CD4-positive, CD25-positive, alpha-beta regulatory T cell (primary cell): ENCODE measurements around the gene OSBPL9. TPM values are rescaled to one million over a fixed set of nuclear protein-coding genes. Genes with fewer than 3 reads are reported as not detected.
A peak's percentile ranks its signal among the peaks of the same experiment; 100 is the strongest.

Source experiments
- ATAC-seq, 2 donors: fragments of 150-1000 bp; cut with Tn5 transposase; one replicate each; pipeline ENCODE4 v1.10.0; 2021; ENCODE audit warnings: low read depth in 2 of 2, moderate number of reproducible peaks in 2 of 2, moderate library complexity in 1 of 2
- DNase-seq, 3 donors: peaks; one replicate each; pipeline versions ENCODE4 v3.0.0 to v3.0.0-alpha.2; 2012 to 2022; ENCODE audit warnings: mixed read lengths in 1 of 3
- H3K27ac ChIP-seq: one replicate; pipeline ENCODE4 v1.7.0; 2013; ENCODE audit warnings: mild to moderate bottlenecking, low read length; ENCODE audit not compliant: insufficient read depth, poor library complexity, severe bottlenecking
- H3K27me3 ChIP-seq: one replicate; pipeline ENCODE4 v1.7.0; 2013; ENCODE audit warnings: low read length; ENCODE audit not compliant: control insufficient read depth, insufficient read depth
- H3K36me3 ChIP-seq: one replicate; pipeline ENCODE4 v1.7.0; 2013; ENCODE audit warnings: mild to moderate bottlenecking, low read length, moderate library complexity; ENCODE audit not compliant: control insufficient read depth, insufficient read depth
- H3K4me1 ChIP-seq: 2 replicates; pipeline ENCODE4 v1.7.0; 2013; ENCODE audit warnings: mild to moderate bottlenecking, low read length; ENCODE audit not compliant: insufficient read depth, control insufficient read depth, poor library complexity, severe bottlenecking
- H3K4me3 ChIP-seq: one replicate; pipeline ENCODE4 v1.7.0; 2013; ENCODE audit warnings: low read depth, mild to moderate bottlenecking, low read length, moderate library complexity
- H3K9me3 ChIP-seq, 2 experiments: 1 replicate in 1 of 2; 2 replicates in 1 of 2; pipeline ENCODE4 v1.7.0; 2013; ENCODE audit warnings: low read length in 2 of 2, mild to moderate bottlenecking in 1 of 2, moderate library complexity in 1 of 2; ENCODE audit not compliant: control insufficient read depth in 2 of 2
- H3K27ac Mint-ChIP-seq, 3 donors: one replicate each; pipeline ENCODE4 v1.8.0; 2020 to 2022; ENCODE audit warnings: mild to moderate bottlenecking in 3 of 3, mixed read lengths in 3 of 3, moderate library complexity in 2 of 3
- H3K27me3 Mint-ChIP-seq: one replicate; pipeline ENCODE4 v1.8.0; 2022; ENCODE audit warnings: mild to moderate bottlenecking, mixed read lengths
- H3K36me3 Mint-ChIP-seq: one replicate; pipeline ENCODE4 v1.8.0; 2020; ENCODE audit warnings: mixed read lengths
- H3K4me1 Mint-ChIP-seq, 4 donors: one replicate each; pipeline ENCODE4 v1.8.0; 2020 to 2022; ENCODE audit warnings: mixed read lengths in 4 of 4, mild to moderate bottlenecking in 1 of 4
- H3K4me3 Mint-ChIP-seq, 4 donors: one replicate each; pipeline ENCODE4 v1.8.0; 2020 to 2022; ENCODE audit warnings: mild to moderate bottlenecking in 4 of 4, mixed read lengths in 4 of 4, moderate library complexity in 3 of 4
- H3K9me3 Mint-ChIP-seq, 7 donors: one replicate each; pipeline ENCODE4 v1.8.0; 2020 to 2022; ENCODE audit warnings: mixed read lengths in 7 of 7, mild to moderate bottlenecking in 3 of 7, moderate library complexity in 2 of 7
- polyA plus RNA-seq, 4 donors: library from polyadenylated mRNA; unstranded; fragments of 300-500 nt; fragmentation: Illumina TruSeq; gene quantifications; one replicate each; pipeline ENCODE4 v1.2.3, GENCODE V29; 2021
- total RNA-seq: library from RNA; stranded (reverse); gene quantifications from one replicate; pipeline ENCODE4 v1.2.3, GENCODE V29; 2022

OSBPL9 gene
- total and polyA plus RNA-seq, 5 donors from 2014 or later: 33.5 to 45.2 (median 40.0) TPM

DNA sequence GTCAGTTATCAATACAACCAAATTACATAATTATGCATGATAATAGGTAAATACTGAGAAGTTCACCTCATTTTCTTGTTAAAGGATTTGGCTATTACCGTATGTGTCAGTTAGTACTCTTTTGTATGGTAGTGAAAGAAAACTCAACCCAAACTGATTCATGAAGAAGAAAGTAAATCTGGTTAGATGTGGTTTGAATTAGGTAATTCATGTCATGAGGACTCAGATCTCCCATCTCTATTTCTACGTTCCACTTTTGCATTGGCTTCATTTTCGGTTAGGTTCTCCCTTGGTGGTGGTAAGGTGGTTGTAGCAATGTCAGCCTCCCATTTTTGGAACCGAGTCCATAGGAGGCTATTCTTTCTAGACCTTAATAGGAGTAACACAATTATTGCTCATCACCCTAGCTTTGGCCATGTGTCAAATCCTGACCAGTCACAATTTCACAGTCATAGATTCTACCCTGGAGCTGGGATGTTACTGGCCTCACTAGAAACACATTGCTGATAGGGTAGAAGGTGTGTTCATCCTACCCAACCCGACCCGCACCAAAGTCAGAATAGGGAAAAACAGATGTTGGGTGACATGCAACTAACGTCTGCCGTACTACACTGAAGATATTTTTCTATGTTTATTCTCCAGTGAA, 97.6 kb downstream of the OSBPL9 start:
- no peaks in the 10 kb centered on the region for H3K4me1 ChIP-seq
- peak overlapping the region in 1 of 3 donors; percentile 59 for H3K27ac Mint-ChIP-seq
- no peak overlapping the region for H3K4me3 Mint-ChIP-seq
- peaks cover 5% of the 10 kb centered on the region for H3K36me3 Mint-ChIP-seq
- H3K36me3 ChIP-seq: peaks cover 2% of the 10 kb centered on the region
- no peaks in the 10 kb centered on the region for H3K27me3 ChIP-seq
- DNase-seq: peak in 1 of 3 donors; percentile 20
- H3K4me3 ChIP-seq: no peak overlapping the region
- H3K27ac ChIP-seq: no peak overlapping the region
- peaks cover 0 to 4% (median 0%) of the 10 kb centered on the region in 7 donors for H3K9me3 Mint-ChIP-seq
- ATAC-seq: no peak
- peaks cover 14 to 22% (median 15%) of the 10 kb centered on the region in 4 donors for H3K4me1 Mint-ChIP-seq
- H3K27me3 Mint-ChIP-seq: no peaks in the 10 kb centered on the region
- no peaks in the 10 kb centered on the region for H3K9me3 ChIP-seq

DNA sequence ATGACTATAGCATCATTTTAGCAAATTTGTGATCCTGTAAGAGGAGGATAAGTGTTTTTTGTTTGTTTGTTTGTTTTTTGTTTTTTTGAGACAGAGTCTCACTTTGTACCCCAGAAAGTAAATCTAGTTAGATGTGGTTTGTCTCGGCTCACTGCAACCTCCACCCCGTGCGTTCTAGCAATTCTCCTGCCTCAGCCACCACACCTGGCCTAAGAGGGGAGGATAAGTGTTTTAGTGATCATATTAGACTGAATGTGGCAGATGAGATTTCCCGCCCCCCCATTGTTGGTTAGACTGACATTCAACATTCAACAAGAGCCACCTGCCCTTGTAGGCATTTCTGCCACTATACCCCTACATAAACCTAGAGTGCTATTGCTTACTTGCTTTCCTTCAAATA, 98.5 kb downstream of the OSBPL9 start:
- Histone ChIP-seq H3K4me1 (no peaks in the 10 kb centered on the region), H3K27me3 (no peaks in the 10 kb centered on the region), H3K27ac (no peak overlapping the region), H3K36me3 (peaks cover 2% of the 10 kb centered on the region), H3K4me3 (no peak overlapping the region), H3K9me3 (no peaks in the 10 kb centered on the region)
- peaks cover 5% of the 10 kb centered on the region for H3K36me3 Mint-ChIP-seq
- no peaks in the 10 kb centered on the region for H3K27me3 Mint-ChIP-seq
- H3K4me1 Mint-ChIP-seq: peaks cover 15 to 22% (median 15%) of the 10 kb centered on the region in 4 donors
- peak overlapping the region in 2 of 3 donors; percentile 59 to 61 for H3K27ac Mint-ChIP-seq
- DNase-seq (no peak), ATAC-seq (no peak)
- H3K9me3 Mint-ChIP-seq: peaks cover 0 to 4% (median 0%) of the 10 kb centered on the region in 7 donors
- H3K4me3 Mint-ChIP-seq: no peak overlapping the region

DNA sequence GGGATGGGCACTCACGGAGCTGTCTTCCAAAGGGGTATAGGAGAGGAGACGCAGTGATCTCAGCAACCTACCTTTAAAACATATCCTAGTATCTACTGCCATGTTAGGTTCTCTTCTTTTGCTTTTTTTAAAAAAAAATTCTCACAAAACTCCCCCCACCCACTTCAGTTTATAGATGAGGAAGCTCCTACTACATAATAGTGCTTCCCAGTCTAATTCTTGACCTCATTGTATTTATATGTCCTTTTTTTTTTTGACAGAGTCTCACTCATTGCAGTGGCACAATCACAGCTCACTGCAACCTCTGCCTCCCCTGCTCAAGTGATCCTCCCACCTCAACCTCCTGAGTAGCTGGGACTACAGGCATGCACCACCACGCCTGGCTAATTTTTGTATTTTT, 99.9 kb downstream of the OSBPL9 start:
- peaks cover 15 to 22% (median 17%) of the 10 kb centered on the region in 4 donors for H3K4me1 Mint-ChIP-seq
- H3K36me3 Mint-ChIP-seq: peaks cover 5% of the 10 kb centered on the region
- Histone ChIP-seq H3K36me3 (peaks cover 2% of the 10 kb centered on the region), H3K4me3 (no peak overlapping the region), H3K9me3 (no peaks in the 10 kb centered on the region), H3K4me1 (no peaks in the 10 kb centered on the region), H3K27me3 (no peaks in the 10 kb centered on the region), H3K27ac (no peak overlapping the region)
- ATAC-seq (no peak), DNase-seq (no peak)
- no peaks in the 10 kb centered on the region for H3K27me3 Mint-ChIP-seq
- H3K9me3 Mint-ChIP-seq: peaks cover 0 to 3% (median 0%) of the 10 kb centered on the region in 7 donors
- H3K27ac Mint-ChIP-seq: no peak overlapping the region
- H3K4me3 Mint-ChIP-seq: no peak overlapping the region

DNA sequence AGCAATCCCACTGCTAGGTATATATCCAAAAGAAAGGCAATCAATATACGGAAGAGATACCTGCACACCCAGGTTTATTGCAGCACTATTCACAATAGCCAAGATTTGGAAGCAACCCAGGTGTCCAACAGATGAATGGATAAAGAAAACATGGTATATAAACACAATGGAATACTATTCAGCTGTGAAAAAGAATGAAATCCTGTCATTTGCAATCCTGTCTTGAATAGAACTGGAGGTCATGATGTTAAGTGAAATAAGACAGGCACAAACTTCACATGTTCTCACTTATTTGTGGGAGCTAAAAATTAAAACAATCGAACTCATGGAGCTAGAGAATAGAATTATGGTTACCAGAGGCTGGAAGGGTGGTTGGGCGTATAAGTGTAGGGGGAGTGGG, 101.0 kb downstream of the OSBPL9 start:
- no peaks in the 10 kb centered on the region for H3K27me3 Mint-ChIP-seq
- Histone ChIP-seq H3K27me3 (no peaks in the 10 kb centered on the region), H3K36me3 (peaks cover 2% of the 10 kb centered on the region), H3K4me1 (no peaks in the 10 kb centered on the region), H3K9me3 (no peaks in the 10 kb centered on the region), H3K4me3 (no peak overlapping the region), H3K27ac (no peak overlapping the region)
- peaks cover 0 to 3% (median 0%) of the 10 kb centered on the region in 7 donors for H3K9me3 Mint-ChIP-seq
- no peak overlapping the region for H3K4me3 Mint-ChIP-seq
- peaks cover 5% of the 10 kb centered on the region for H3K36me3 Mint-ChIP-seq
- H3K27ac Mint-ChIP-seq: no peak overlapping the region
- ATAC-seq (no peak), DNase-seq (no peak)
- peaks cover 15 to 22% (median 17%) of the 10 kb centered on the region in 4 donors for H3K4me1 Mint-ChIP-seq

DNA sequence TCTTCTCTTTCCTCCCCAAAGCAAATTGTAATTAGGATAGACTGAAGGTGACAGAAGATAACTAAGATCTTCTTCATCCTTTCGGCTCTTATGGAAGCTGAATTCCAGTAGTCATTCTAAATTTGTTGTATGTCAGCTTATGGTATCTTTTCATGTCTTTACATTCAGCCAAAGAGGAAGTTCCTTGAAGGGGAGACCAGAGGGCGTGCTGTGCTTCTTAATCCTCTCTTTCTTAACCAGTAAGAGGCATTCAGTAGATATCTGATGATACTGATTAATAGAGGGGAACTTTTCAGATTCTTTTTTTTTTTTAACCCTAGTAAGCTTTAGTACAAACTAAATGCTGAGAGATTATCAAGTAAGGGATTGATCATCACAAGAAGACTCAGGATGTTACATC, 102.3 kb downstream of the OSBPL9 start:
- no peaks in the 10 kb centered on the region for H3K9me3 ChIP-seq
- Mint-ChIP-seq H3K9me3 (peaks cover 0 to 2% (median 0%) of the 10 kb centered on the region in 7 donors), H3K36me3 (peaks cover 5% of the 10 kb centered on the region), H3K4me1 (peaks cover 10 to 24% (median 19%) of the 10 kb centered on the region in 4 donors), H3K27ac (peak overlapping the region in 1 of 3 donors; percentile 15), H3K27me3 (no peaks in the 10 kb centered on the region), H3K4me3 (no peak overlapping the region)
- no peaks in the 10 kb centered on the region for H3K4me1 ChIP-seq
- no peak overlapping the region for H3K4me3 ChIP-seq
- DNase-seq: no peak
- no peak for ATAC-seq
- peaks cover 2% of the 10 kb centered on the region for H3K36me3 ChIP-seq
- no peak overlapping the region for H3K27ac ChIP-seq
- no peaks in the 10 kb centered on the region for H3K27me3 ChIP-seq

DNA sequence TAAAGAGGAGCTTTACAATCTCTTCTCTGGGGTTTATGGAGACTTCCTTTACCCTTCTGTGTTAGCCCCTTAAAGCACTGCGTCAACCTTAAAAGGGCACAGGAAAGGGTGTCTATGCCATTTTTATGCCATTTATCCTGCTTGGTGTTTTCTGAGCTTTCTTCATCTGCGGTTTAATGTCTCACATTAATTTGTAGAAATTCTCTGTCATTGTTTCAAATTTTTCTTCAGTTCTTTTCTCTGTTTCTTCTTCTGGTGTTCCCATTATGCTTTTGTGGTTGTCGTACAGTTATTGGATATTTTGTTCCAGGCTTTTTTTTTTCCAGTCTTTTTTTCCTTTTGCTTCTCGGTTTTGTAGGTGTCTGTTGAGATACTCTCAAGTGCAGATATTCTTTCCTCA, 107.9 kb downstream of the OSBPL9 start:
- Mint-ChIP-seq H3K27ac (no peak overlapping the region), H3K9me3 (no peaks in the 10 kb centered on the region), H3K4me1 (peaks cover 15 to 26% (median 17%) of the 10 kb centered on the region in 4 donors), H3K4me3 (no peak overlapping the region), H3K36me3 (no peaks in the 10 kb centered on the region), H3K27me3 (peaks cover 4% of the 10 kb centered on the region)
- Histone ChIP-seq H3K27ac (no peak overlapping the region), H3K4me3 (no peak overlapping the region), H3K27me3 (no peaks in the 10 kb centered on the region), H3K9me3 (no peaks in the 10 kb centered on the region), H3K4me1 (peaks cover 10% of the 10 kb centered on the region), H3K36me3 (no peaks in the 10 kb centered on the region)
- no peak for DNase-seq
- ATAC-seq: no peak

DNA sequence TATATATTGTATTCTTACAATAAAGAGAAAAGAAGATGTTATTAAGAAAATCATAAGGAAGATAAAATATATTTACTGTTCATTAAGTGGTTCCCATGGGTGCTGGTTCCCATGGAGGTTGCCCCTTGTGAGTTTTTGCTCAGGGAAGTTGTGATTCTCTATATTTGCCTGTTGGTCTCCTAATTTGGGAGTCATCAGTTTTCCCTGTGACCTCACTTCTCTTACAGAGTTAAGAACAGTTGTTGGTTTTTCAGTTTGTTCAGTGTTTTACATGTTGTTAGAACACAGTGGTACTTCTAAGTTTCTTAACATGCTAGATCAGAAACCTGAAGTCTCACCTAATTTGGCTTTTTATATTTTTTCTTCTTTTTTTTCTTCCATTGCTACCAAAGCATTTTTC, 109.2 kb downstream of the OSBPL9 start:
- Histone ChIP-seq H3K27me3 (no peaks in the 10 kb centered on the region), H3K4me1 (peaks cover 16% of the 10 kb centered on the region), H3K4me3 (no peak overlapping the region), H3K27ac (no peak overlapping the region), H3K36me3 (no peaks in the 10 kb centered on the region), H3K9me3 (no peaks in the 10 kb centered on the region)
- no peak for DNase-seq
- H3K9me3 Mint-ChIP-seq: no peaks in the 10 kb centered on the region
- H3K27me3 Mint-ChIP-seq: peaks cover 4% of the 10 kb centered on the region
- ATAC-seq: no peak
- H3K27ac Mint-ChIP-seq: no peak overlapping the region
- H3K4me3 Mint-ChIP-seq: peak overlapping the region in 1 of 4 donors; percentile 15
- H3K36me3 Mint-ChIP-seq: no peaks in the 10 kb centered on the region
- H3K4me1 Mint-ChIP-seq: peaks cover 20 to 28% (median 27%) of the 10 kb centered on the region in 4 donors
